Astrocyte of the cerebellum (primary cell): ENCODE measurements around the gene MICAL3.
A peak's percentile ranks its signal among the peaks of the same experiment; 100 is the strongest.

Experiments
- DNase-seq: peaks from one replicate; pipeline ENCODE4 v3.0.0-alpha.2; 2011; ENCODE audit warnings: low read depth
- H3K4me3 ChIP-seq: 2 replicates; pipeline ENCODE4 v1.5.1; 2011; ENCODE audit warnings: mild to moderate bottlenecking, low read depth, low read length, moderate library complexity
- CTCF ChIP-seq: IDR thresholded peaks from 2 replicates; pipeline ENCODE4 v1.5.1; 2012; ENCODE audit warnings: low read length, low read depth, moderate library complexity, mild to moderate bottlenecking; ENCODE audit errors: missing control alignments
- in situ Hi-C: cut with HindIII; loops from 2 replicates; pipeline ENCODE4 v1.10.0; 2017; ENCODE audit warnings: low sequenced_read_pairs

Gene MICAL3

DNA sequence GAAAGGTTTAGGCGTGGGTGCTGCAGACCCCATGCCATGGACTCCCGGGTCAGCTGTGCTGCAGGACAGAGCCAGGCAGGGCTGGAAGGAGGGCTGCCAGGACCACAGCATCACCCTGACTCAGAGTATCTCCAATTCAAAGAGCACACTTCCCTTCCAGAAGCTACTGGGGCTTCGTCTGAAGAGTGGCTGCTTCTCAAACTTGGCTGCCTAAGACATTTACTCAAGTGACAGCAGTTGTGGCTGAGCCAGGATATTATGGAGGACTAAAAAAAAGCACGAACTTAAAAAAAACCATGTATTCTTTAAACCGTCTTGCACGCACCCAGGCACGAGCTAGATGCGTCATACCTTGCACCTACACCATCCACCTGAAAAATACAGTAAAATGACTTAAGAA lies 237.1 kb downstream of the MICAL3 start:
- no peak overlapping the region for H3K4me3 ChIP-seq
- in situ Hi-C loops: no loop called here
- TF ChIP-seq CTCF: no peak
- no peak for DNase-seq

- TF ChIP-seq CTCF: no peak
- peak; percentile 20 for DNase-seq
- in situ Hi-C loops: no loop called here
Observed at GRCh38 chr22:17786435-17787161, 237.8 kb downstream of the MICAL3 start.

GRCh38 chr22:17785185-17786184 lies 238.9 kb downstream of the MICAL3 start:
- TF ChIP-seq CTCF: peak; percentile 37
- DNase-seq: no peak
- in situ Hi-C loops: no loop called here
- H3K4me3 ChIP-seq: no peak overlapping the region

More at GRCh38 chr22:17786435-17787161, 237.8 kb downstream of the MICAL3 start:
- no peak overlapping the region for H3K4me3 ChIP-seq

DNA sequence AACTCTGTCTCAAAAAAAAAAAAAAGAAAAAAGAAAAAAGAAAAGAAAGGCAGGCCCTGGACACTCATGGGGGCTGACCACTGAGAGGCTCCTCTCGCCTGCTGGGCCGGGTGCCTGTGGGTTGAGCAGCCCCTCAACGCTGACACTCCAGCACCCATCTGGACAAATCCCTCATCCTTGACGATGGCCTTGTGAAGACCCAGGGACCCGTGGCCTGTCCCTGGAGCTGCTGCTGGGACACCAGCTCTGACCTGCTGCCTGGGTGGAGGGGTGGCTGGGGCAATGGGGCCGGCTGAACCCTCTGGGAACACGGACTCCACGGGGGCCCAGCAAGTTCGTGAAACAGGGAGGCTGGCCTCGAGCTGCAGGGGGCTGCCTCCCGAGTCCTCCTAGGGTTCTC lies 239.6 kb downstream of the MICAL3 start:
- H3K4me3 ChIP-seq: no peak overlapping the region
- in situ Hi-C loops: loop anchor here (5.0 kb wide), 2 partner anchors 38 to 42 kb away; no protein-coding TSS in a partner anchor
- no peak for TF ChIP-seq CTCF
- no peak for DNase-seq

DNA sequence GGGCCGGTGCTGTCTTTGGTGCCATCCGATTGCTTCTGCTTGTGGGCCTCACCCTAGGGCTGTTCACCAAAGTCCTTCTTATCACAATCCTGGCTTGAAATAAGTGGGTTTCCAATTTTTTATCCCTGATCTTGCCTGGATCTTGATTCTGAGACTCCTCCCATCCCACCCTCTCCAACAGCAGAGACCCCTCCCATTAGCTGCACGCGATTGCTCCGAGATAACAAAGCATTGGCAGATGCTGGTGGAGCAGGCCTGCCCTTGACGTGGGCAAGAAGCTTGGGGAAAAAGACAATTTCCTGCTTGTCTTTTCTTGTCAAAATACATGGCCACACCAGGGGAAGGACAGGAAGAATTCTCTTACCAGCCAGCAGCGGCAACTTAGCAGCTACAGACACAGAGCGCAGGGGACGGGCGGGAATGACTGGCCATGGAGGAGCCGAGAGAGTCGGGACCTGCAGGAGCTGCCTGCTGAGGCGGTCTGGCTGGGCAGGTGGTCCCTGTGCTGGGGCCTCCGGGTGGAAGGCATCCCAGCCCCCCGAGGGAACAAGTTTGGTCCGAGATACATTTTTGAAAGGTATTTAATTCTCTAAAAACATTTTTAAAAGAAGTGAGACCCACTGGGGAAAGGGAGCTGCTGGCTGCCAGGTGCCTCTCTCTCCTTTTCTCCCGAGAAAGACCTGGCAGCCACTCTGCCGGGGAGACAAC lies 240.4 kb downstream of the MICAL3 start:
- H3K4me3 ChIP-seq: no peak overlapping the region
- in situ Hi-C loops: loop anchor here (5.0 kb wide), 2 partner anchors 38 to 42 kb away; no protein-coding TSS in a partner anchor
- no peak for TF ChIP-seq CTCF
- DNase-seq: no peak

DNA sequence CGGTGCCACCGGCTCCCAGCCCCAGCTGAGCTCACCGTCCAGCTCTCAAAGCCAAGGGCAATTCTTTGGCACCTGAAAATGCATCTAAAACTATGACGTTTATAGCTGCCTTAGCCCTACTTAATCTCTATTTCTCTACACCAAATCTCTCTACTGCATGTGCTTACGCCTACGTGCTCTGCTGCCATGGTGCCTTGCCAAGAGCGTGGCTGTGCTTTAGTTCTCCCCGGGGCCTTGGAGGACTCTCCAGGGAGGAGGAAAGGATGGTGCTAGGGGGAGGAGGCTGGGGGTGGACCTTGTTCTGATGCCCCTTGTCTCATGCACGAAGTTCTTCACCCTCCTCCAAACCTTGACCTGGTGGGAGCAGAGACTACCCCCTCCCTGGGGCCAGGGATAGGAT lies 241.0 kb downstream of the MICAL3 start:
- H3K4me3 ChIP-seq: no peak overlapping the region
- no peak for TF ChIP-seq CTCF
- in situ Hi-C loops: loop anchor here (5.0 kb wide), 2 partner anchors 39 to 41 kb away; no protein-coding TSS in a partner anchor
- no peak for DNase-seq
